HepG2 (cell line): ENCODE measurements around the gene RAB22A. TPM values are rescaled to one million over a fixed set of nuclear protein-coding genes. Genes with fewer than 3 reads are reported as not detected.

Experiments
- CHCHD3 ChIP-seq: sonication (generic); formaldehyde crosslinking; IDR thresholded peaks from 2 replicates; pipeline ENCODE4 v1.8.0; 2022; ENCODE audit warnings: mild to moderate bottlenecking, missing genetic modification reagents, moderate library complexity
- ETV6 ChIP-seq: sonication (generic); formaldehyde crosslinking; conservative IDR thresholded peaks from 2 replicates; pipeline ENCODE4 v1.4.0; 2020; ENCODE audit warnings: missing genetic modification reagents
- GABPA ChIP-seq, 2 experiments: IDR thresholded peaks; 2 replicates each; pipeline ENCODE4 v1.6.1; 2011 to 2016; ENCODE audit warnings: low read depth in 2 of 2, low read length in 1 of 2, missing biosample characterization in 1 of 2, missing genetic modification characterization in 1 of 2
- KAT8 ChIP-seq: IDR thresholded peaks from 2 replicates; pipeline ENCODE4 v1.6.1; 2016; ENCODE audit warnings: missing genetic modification reagents, missing compliant biosample characterization
- KLF16 ChIP-seq, 2 experiments: sonication (generic) in 1 of 2; formaldehyde crosslinking in 1 of 2; IDR thresholded peaks; 2 replicates each; pipeline versions ENCODE4 v1.6.1 to v1.8.0; 2016 to 2023; ENCODE audit warnings: missing genetic modification reagents in 2 of 2, missing compliant biosample characterization in 1 of 2
- MAF1 ChIP-seq: sonication (generic); formaldehyde crosslinking; IDR thresholded peaks from 2 replicates; pipeline ENCODE4 v1.5.0; 2020; ENCODE audit warnings: missing genetic modification reagents, borderline replicate concordance
- MED1 ChIP-seq: sonication (generic); formaldehyde crosslinking; IDR thresholded peaks from 2 replicates; pipeline ENCODE4 v1.4.0; 2020; ENCODE audit warnings: missing genetic modification reagents
- MIER3 ChIP-seq: IDR thresholded peaks from 2 replicates; pipeline ENCODE4 v1.6.1; 2016; ENCODE audit warnings: missing compliant biosample characterization, borderline replicate concordance
- NFKB2 ChIP-seq: sonication (generic); formaldehyde crosslinking; IDR thresholded peaks from 2 replicates; pipeline ENCODE4 v1.4.0; 2020; ENCODE audit warnings: missing genetic modification reagents, borderline replicate concordance
- NKX3-1 ChIP-seq: sonication (generic); formaldehyde crosslinking; IDR thresholded peaks from 2 replicates; pipeline ENCODE4 v1.5.0; 2020; ENCODE audit warnings: missing genetic modification reagents
- REL ChIP-seq: sonication (generic); formaldehyde crosslinking; conservative IDR thresholded peaks from 2 replicates; pipeline ENCODE4 v1.8.0; 2022; ENCODE audit warnings: mild to moderate bottlenecking, missing genetic modification reagents, moderate library complexity
- REPIN1 ChIP-seq: sonication (generic); formaldehyde crosslinking; IDR thresholded peaks from 2 replicates; pipeline ENCODE4 v1.8.0; 2022; ENCODE audit warnings: missing genetic modification reagents, low read depth, mild to moderate bottlenecking, borderline replicate concordance
- SMARCE1 ChIP-seq: fragments of 450-650 bp; IDR thresholded peaks from 2 replicates; pipeline ENCODE4 v1.6.1; 2017; ENCODE audit warnings: borderline replicate concordance
- SOX13 ChIP-seq, 3 experiments: fragments of 450-650 bp in 1 of 3; sonication (generic) in 1 of 3; formaldehyde crosslinking in 1 of 3; IDR thresholded peaks in 2 of 3; conservative IDR thresholded peaks in 1 of 3; 2 replicates each; pipeline versions ENCODE4 v1.5.0 to v1.6.1; 2016 to 2020; ENCODE audit warnings: antibody characterized with exemption in 1 of 3, mild to moderate bottlenecking in 1 of 3, missing compliant biosample characterization in 1 of 3, missing genetic modification reagents in 1 of 3, moderate library complexity in 1 of 3
- SRSF4 ChIP-seq: fragments of 200-400 bp; formaldehyde crosslinking; IDR thresholded peaks from one replicate; pipeline ENCODE4 v1.6.1; 2018; ENCODE audit warnings: mild to moderate bottlenecking, low read depth, low read length, moderate library complexity; ENCODE audit not compliant: poor library complexity, severe bottlenecking
- ZNF143 ChIP-seq: sonication (generic); formaldehyde crosslinking; IDR thresholded peaks from 2 replicates; pipeline ENCODE4 v1.4.0; 2020; ENCODE audit warnings: missing genetic modification reagents
- ZNF607 ChIP-seq: sonication (generic); formaldehyde crosslinking; IDR thresholded peaks from 2 replicates; pipeline ENCODE4 v1.5.1; 2020; ENCODE audit warnings: missing genetic modification reagents, mild to moderate bottlenecking, borderline replicate concordance
- ZNF883 ChIP-seq: sonication (generic); formaldehyde crosslinking; IDR thresholded peaks from 2 replicates; pipeline ENCODE4 v1.5.1; 2020; ENCODE audit warnings: mild to moderate bottlenecking, missing genetic modification reagents; ENCODE audit errors: not compliant biosample characterization
- ZZZ3 ChIP-seq: sonication (generic); formaldehyde crosslinking; IDR thresholded peaks from 2 replicates; pipeline ENCODE4 v1.4.0; 2020; ENCODE audit warnings: missing genetic modification reagents, mild to moderate bottlenecking, borderline replicate concordance
- polyA plus RNA-seq, 8 experiments: library from polyadenylated mRNA; depleted of rRNA in 3 of 8; stranded (reverse) in 7 of 8; unstranded in 1 of 8; fragments of >200 nt; fragmentation: Illumina TruSeq in 4 of 8; extraction: Trizol in 4 of 8; gene quantifications; 2 replicates each; pipeline versions ENCODE4 v1.2.1 to v1.2.3, GENCODE V29; 2011 to 2016; ENCODE audit warnings: low read depth in 4 of 8, missing spikeins in 1 of 8, mixed read lengths in 1 of 8; ENCODE audit not compliant: insufficient read depth in 1 of 8
- total RNA-seq, 5 experiments: library from RNA; depleted of rRNA; stranded (reverse); fragments of >200 nt; fragmentation: Illumina TruSeq; extraction: Trizol; gene quantifications; 2 replicates each; pipeline ENCODE4 v1.2.3, GENCODE V29; 2016; ENCODE audit warnings: low read depth in 1 of 5
- TF ChIP-seq, protein P1 (sequence below): sonication (generic); formaldehyde crosslinking; IDR thresholded peaks from 2 replicates; pipeline ENCODE4 v1.8.1; 2023; ENCODE audit warnings: mild to moderate bottlenecking, moderate library complexity, missing genetic modification reagents
- TF ChIP-seq, protein P2 (sequence below): sonication (generic); formaldehyde crosslinking; IDR thresholded peaks from 2 replicates; pipeline ENCODE4 v1.8.1; 2023; ENCODE audit warnings: mild to moderate bottlenecking, inconsistent platforms, moderate library complexity, missing genetic modification reagents, borderline replicate concordance
- TF ChIP-seq, protein P3 (sequence below): sonication (generic); formaldehyde crosslinking; IDR thresholded peaks from 2 replicates; pipeline ENCODE4 v1.4.0; 2020; ENCODE audit warnings: mild to moderate bottlenecking, missing genetic modification reagents
- TF ChIP-seq, protein P4 (sequence below): sonication (generic); formaldehyde crosslinking; IDR thresholded peaks from 2 replicates; pipeline ENCODE4 v1.4.0; 2020; ENCODE audit warnings: mild to moderate bottlenecking, missing genetic modification reagents
- TF ChIP-seq, protein P5 (sequence below): sonication (generic); formaldehyde crosslinking; IDR thresholded peaks from 2 replicates; pipeline ENCODE4 v1.5.0; 2020; ENCODE audit warnings: mild to moderate bottlenecking, missing genetic modification reagents

RAB22A gene
- total and polyA plus RNA-seq, 2 of the 13 experiments (the other 11 are each of a cell fraction or from before 2014, with no cell fraction given), result 10.7 to 11.2 TPM

DNA sequence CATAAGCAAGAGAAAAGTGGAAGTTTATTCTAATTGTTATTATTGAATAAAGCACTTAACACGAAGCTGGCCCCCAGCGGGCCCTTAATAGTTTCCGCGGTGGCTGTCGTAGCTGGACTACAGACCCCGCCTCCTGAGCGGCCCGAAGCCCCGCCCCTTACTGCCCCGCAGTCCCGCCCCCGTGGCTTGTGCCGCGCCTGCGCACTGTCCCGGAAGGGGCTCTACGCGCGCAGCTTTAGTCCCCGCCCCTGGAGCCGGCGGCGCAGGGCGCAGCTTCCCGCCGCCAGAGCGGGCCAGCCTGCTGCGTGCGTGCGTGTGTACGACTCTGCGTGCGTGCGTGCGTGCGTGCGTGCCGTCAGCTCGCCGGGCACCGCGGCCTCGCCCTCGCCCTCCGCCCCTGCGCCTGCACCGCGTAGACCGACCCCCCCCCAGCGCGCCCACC, 79.4 kb downstream of the RAB22A start, which contains the start of gene VAPB (continued):
- TF ChIP-seq MIER3, result 0 out of 2 replicates have a peak, but pooled peaks have one; percentile 55
- TF ChIP-seq, protein P1, sequence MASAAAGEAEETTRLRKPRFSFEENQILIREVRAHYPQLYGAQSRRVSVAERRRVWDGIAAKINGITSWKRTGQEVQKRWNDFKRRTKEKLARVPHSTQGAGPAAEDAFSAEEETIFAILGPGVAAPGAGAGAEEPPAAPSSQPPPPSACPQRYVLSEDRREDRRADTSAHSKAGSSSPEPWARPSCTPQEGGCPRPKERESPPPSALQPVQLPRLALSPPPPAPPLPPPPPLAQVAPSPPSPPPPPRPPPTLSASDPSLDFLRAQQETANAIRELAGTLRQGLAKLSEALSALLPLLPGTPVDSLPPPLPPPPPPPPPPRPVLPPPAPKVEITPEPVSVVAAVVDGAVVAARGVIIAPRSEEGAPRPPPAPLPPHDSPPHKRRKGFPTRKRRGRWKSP (CRISPR knock-in tag), result peak; percentile 96
- no peak for TF ChIP-seq REL (CRISPR knock-in tag)
- no peak for TF ChIP-seq SOX13 (IDR thresholded peaks at IDR 0.05)
- peak in 1 of 2 experiments; percentile 5; a peak in 1 of 4 replicates for TF ChIP-seq SOX13 (CRISPR knock-in tag; conservative IDR thresholded peaks at IDR 0.05 in 1 of 2, IDR thresholded peaks at IDR 0.05 in 1 of 2)
- peak; percentile 97 for TF ChIP-seq ZZZ3 (CRISPR knock-in tag)
- TF ChIP-seq GABPA (IDR thresholded peaks at IDR 0.05; ENCODE audit: low read depth, low read length), result peak; percentile 52; the same call in 1 of the 2 replicates
- TF ChIP-seq GABPA (CRISPR knock-in tag; IDR thresholded peaks at IDR 0.05; ENCODE audit: low read depth), result peak; percentile 42; the same call in 1 of the 2 replicates
- peak; percentile 89 for TF ChIP-seq ZNF883 (CRISPR knock-in tag)
- TF ChIP-seq NFKB2, result 0 out of 2 replicates have a peak, but pooled peaks have one; percentile 72
- TF ChIP-seq, protein P2, sequence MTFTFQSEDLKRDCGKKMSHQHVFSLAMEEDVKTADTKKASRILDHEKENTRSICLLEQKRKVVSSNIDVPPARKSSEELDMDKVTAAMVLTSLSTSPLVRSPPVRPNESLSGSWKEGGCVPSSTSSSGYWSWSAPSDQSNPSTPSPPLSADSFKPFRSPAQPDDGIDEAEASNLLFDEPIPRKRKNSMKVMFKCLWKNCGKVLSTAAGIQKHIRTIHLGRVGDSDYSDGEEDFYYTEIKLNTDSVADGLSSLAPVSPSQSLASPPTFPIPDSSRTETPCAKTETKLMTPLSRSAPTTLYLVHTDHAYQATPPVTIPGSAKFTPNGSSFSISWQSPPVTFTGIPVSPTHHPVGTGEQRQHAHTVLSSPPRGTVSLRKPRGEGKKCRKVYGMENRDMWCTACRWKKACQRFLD (CRISPR knock-in tag), result 0 out of 2 replicates have a peak, but pooled peaks have one; percentile 63
- TF ChIP-seq MAF1 (CRISPR knock-in tag), result no peak
- TF ChIP-seq SMARCE1, result no peak
- no peak for TF ChIP-seq SRSF4
- TF ChIP-seq, protein P3, sequence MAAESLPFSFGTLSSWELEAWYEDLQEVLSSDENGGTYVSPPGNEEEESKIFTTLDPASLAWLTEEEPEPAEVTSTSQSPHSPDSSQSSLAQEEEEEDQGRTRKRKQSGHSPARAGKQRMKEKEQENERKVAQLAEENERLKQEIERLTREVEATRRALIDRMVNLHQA (CRISPR knock-in tag), result no peak
- TF ChIP-seq, protein P4, sequence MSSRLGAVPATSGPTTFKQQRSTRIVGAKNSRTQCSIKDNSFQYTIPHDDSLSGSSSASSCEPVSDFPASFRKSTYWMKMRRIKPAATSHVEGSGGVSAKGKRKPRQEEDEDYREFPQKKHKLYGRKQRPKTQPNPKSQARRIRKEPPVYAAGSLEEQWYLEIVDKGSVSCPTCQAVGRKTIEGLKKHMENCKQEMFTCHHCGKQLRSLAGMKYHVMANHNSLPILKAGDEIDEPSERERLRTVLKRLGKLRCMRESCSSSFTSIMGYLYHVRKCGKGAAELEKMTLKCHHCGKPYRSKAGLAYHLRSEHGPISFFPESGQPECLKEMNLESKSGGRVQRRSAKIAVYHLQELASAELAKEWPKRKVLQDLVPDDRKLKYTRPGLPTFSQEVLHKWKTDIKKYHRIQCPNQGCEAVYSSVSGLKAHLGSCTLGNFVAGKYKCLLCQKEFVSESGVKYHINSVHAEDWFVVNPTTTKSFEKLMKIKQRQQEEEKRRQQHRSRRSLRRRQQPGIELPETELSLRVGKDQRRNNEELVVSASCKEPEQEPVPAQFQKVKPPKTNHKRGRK (CRISPR knock-in tag), result no peak
- TF ChIP-seq, protein P5, sequence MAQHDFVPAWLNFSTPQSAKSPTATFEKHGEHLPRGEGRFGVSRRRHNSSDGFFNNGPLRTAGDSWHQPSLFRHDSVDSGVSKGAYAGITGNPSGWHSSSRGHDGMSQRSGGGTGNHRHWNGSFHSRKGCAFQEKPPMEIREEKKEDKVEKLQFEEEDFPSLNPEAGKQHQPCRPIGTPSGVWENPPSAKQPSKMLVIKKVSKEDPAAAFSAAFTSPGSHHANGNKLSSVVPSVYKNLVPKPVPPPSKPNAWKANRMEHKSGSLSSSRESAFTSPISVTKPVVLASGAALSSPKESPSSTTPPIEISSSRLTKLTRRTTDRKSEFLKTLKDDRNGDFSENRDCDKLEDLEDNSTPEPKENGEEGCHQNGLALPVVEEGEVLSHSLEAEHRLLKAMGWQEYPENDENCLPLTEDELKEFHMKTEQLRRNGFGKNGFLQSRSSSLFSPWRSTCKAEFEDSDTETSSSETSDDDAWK (CRISPR knock-in tag), result no peak
- TF ChIP-seq ZNF143 (CRISPR knock-in tag), result no peak
- TF ChIP-seq ETV6 (CRISPR knock-in tag), result peak; percentile 76; the same call in 1 of the 2 replicates
- TF ChIP-seq CHCHD3, result no peak
- TF ChIP-seq REPIN1 (CRISPR knock-in tag), result no peak
- peak in 1 of 2 experiments; percentile 54; a peak in 2 of 4 replicates for TF ChIP-seq KLF16 (CRISPR knock-in tag; IDR thresholded peaks at IDR 0.05)
- peak; percentile 94 for TF ChIP-seq ZNF607 (CRISPR knock-in tag)
- peak; percentile 75 for TF ChIP-seq KAT8 (CRISPR knock-in tag)
- peak; percentile 71 for TF ChIP-seq MED1 (CRISPR knock-in tag)
- TF ChIP-seq NKX3-1 (CRISPR knock-in tag), result peak; percentile 83; the same call in 1 of the 2 replicates
